Trophoblast cell (in vitro differentiated cells and primary cell): Measurements from ENCODE around the gene ALDH3B1.

Experiments
- DNase-seq, 2 donors: peaks; one replicate each; pipeline ENCODE4 v3.0.0-alpha.2; 2016
- H2AFZ ChIP-seq: 2 replicates; pipeline ENCODE4 v1.6.1; 2013; ENCODE audit warnings: low read length, moderate library complexity, mild to moderate bottlenecking; ENCODE audit not compliant: insufficient read depth, poor library complexity
- H2AK5ac ChIP-seq: 2 replicates; pipeline ENCODE4 v1.6.1; 2013; ENCODE audit warnings: mild to moderate bottlenecking, low read length
- H2BK120ac ChIP-seq: 2 replicates; pipeline ENCODE4 v1.6.1; 2013; ENCODE audit warnings: low read length, mild to moderate bottlenecking, moderate library complexity; ENCODE audit not compliant: insufficient read depth, poor library complexity
- H2BK12ac ChIP-seq: 2 replicates; pipeline ENCODE4 v1.6.1; 2013; ENCODE audit warnings: mild to moderate bottlenecking, low read length, moderate library complexity
- H2BK5ac ChIP-seq: 2 replicates; pipeline ENCODE4 v1.6.1; 2013; ENCODE audit warnings: low read length, low read depth, moderate library complexity, mild to moderate bottlenecking; ENCODE audit not compliant: poor library complexity
- H3K14ac ChIP-seq: 2 replicates; pipeline ENCODE4 v1.6.1; 2013; ENCODE audit warnings: mild to moderate bottlenecking, low read length
- H3K18ac ChIP-seq: 2 replicates; pipeline ENCODE4 v1.6.1; 2013; ENCODE audit warnings: mild to moderate bottlenecking, low read length
- H3K23ac ChIP-seq: 2 replicates; pipeline ENCODE4 v1.6.1; 2013; ENCODE audit warnings: low read length
- H3K27ac ChIP-seq: 2 replicates; pipeline ENCODE4 v1.5.1; 2013; ENCODE audit warnings: low read depth, mild to moderate bottlenecking, inconsistent platforms, low read length, moderate library complexity
- H3K27me3 ChIP-seq: 2 replicates; pipeline ENCODE4 v1.6.1; 2013; ENCODE audit warnings: inconsistent platforms, mild to moderate bottlenecking, low read length, moderate library complexity; ENCODE audit not compliant: insufficient read depth
- H3K36me3 ChIP-seq, 2 experiments: 1 replicate in 1 of 2; 2 replicates in 1 of 2; pipeline ENCODE4 v1.6.1; 2013; ENCODE audit warnings: low read length in 2 of 2, mild to moderate bottlenecking in 2 of 2, moderate library complexity in 1 of 2; ENCODE audit not compliant: insufficient read depth in 2 of 2, control insufficient read depth in 1 of 2
- H3K4ac ChIP-seq: 2 replicates; pipeline ENCODE4 v1.6.1; 2013; ENCODE audit warnings: low read depth, mild to moderate bottlenecking, low read length, moderate library complexity
- H3K4me1 ChIP-seq, 2 experiments: 1 replicate in 1 of 2; 2 replicates in 1 of 2; pipeline ENCODE4 v1.6.1; 2013; ENCODE audit warnings: low read length in 2 of 2, mild to moderate bottlenecking in 2 of 2, moderate library complexity in 1 of 2; ENCODE audit not compliant: insufficient read depth in 2 of 2, control insufficient read depth in 1 of 2
- H3K4me2 ChIP-seq: 2 replicates; pipeline ENCODE4 v1.6.1; 2013; ENCODE audit warnings: inconsistent platforms, mild to moderate bottlenecking, low read length, moderate library complexity
- H3K4me3 ChIP-seq: 2 replicates; pipeline ENCODE4 v1.5.1; 2013; ENCODE audit warnings: mild to moderate bottlenecking, low read depth, low read length, inconsistent platforms
- H3K79me1 ChIP-seq: one replicate; pipeline ENCODE4 v1.6.1; 2013; ENCODE audit warnings: low read length
- H3K79me2 ChIP-seq: 2 replicates; pipeline ENCODE4 v1.6.1; 2013; ENCODE audit warnings: low read length, mild to moderate bottlenecking; ENCODE audit not compliant: control insufficient read depth, insufficient read depth, poor library complexity
- H3K9ac ChIP-seq: 2 replicates; pipeline ENCODE4 v1.6.1; 2013; ENCODE audit warnings: mild to moderate bottlenecking, low read length
- H3K9me3 ChIP-seq: 2 replicates; pipeline ENCODE4 v1.6.1; 2013; ENCODE audit warnings: low read depth, mild to moderate bottlenecking, control low read depth, inconsistent platforms, low read length; ENCODE audit not compliant: insufficient read depth
- H4K12ac ChIP-seq: 2 replicates; pipeline ENCODE4 v1.6.1; 2013; ENCODE audit warnings: low read depth, mild to moderate bottlenecking, low read length, moderate library complexity
- H4K8ac ChIP-seq: 2 replicates; pipeline ENCODE4 v1.6.1; 2013; ENCODE audit warnings: low read depth, mild to moderate bottlenecking, low read length, moderate library complexity
- H4K91ac ChIP-seq: one replicate; pipeline ENCODE4 v1.6.1; 2013; ENCODE audit warnings: low read depth, mild to moderate bottlenecking, low read length, moderate library complexity
- WGBS: extraction: QIAGEN DNeasy Blood & Tissue Kit; methylation state at CpG from one replicate; pipeline ENCODE4 v1.1.7; 2013; ENCODE audit warnings: missing lambda C conversion rate; ENCODE audit not compliant: insufficient read length, insufficient coverage; ENCODE audit errors: extremely low coverage; 5-methylcytosine and 5-hydroxymethylcytosine counted together

The ALDH3B1 gene

DNA sequence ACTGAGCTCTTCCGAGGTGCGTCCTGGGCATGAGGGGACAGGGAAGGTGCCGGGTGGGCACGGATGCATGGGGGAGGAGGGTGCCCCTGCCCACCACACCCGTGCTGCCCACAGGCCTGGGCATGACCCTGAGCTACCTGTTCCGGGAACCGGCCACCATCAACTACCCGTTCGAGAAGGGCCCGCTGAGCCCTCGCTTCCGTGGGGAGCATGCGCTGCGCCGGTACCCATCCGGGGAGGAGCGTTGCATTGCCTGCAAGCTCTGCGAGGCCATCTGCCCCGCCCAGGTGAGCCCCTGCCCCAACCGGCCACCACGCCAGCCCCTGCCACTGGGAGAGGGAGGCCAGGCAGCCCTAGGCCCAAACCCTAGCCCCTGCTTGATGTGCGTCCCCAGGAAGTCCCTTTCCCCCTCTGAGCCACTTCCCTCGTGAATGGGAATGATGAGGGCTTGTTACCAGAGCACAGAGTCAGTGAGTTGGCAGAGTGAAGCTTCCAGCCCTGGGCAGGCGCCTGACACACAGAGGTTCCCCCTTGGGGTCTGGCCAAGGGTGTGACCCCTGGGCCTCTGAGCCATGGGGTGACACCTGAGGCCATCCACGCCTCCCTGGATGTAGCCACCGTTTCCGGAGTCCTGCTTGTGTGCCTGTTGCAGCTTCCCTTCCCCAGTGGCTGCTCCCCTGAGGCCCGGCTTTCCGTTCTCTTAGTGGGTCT lies 23.0 kb downstream of the ALDH3B1 start:
- Histone ChIP-seq H3K4me1 (peaks cover 5 to 10% of the 10 kb centered on the region in 2 experiments), H3K4me2 (no peak overlapping the region), H3K9ac (no peak overlapping the region), H3K4me3 (no peak overlapping the region), H2AK5ac (no peak overlapping the region), H3K79me1 (peaks cover 7% of the 10 kb centered on the region), H3K79me2 (peaks cover 7% of the 10 kb centered on the region), H2AFZ (no peak overlapping the region), H3K14ac (no peak overlapping the region), H3K23ac (no peak overlapping the region), H2BK12ac (no peak overlapping the region), H3K4ac (no peak overlapping the region), H3K36me3 (peaks cover 29 to 33% of the 10 kb centered on the region in 2 experiments), H2BK120ac (no peak overlapping the region), H3K18ac (no peak overlapping the region), H4K91ac (no peak overlapping the region), H3K27me3 (no peaks in the 10 kb centered on the region), H2BK5ac (no peak overlapping the region), H4K8ac (no peak overlapping the region), H4K12ac (no peak overlapping the region), H3K9me3 (peaks cover 13% of the 10 kb centered on the region), H3K27ac (no peak overlapping the region)
- no CpG with 5 or more reads among the region's 29 CpGs for WGBS
- no peak for DNase-seq

DNA sequence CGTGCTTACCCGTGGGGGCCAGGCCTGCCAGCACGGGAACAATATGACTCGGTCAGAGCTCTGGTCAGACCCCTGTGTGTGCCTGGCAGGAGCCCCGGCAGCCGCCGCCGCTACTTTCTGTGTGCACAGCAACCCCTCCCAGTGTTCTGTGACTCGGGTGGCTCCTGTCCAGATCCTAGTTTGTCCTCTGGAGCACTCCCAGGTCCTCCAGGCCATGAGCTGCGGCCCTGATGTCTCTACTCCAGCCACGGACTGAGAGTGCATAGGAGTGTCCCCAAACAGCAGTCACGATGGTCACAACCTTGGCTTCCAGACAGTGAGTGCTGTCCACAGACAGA lies 23.6 kb downstream of the ALDH3B1 start:
- no peak overlapping the region for H3K14ac ChIP-seq
- H3K4me3 ChIP-seq: no peak overlapping the region
- no peaks in the 10 kb centered on the region for H3K27me3 ChIP-seq
- no peak overlapping the region for H2AFZ ChIP-seq
- no peak overlapping the region for H4K8ac ChIP-seq
- H4K12ac ChIP-seq: no peak overlapping the region
- H4K91ac ChIP-seq: no peak overlapping the region
- WGBS: no CpG with 5 or more reads among the region's 12 CpGs
- H3K9me3 ChIP-seq: peaks cover 11% of the 10 kb centered on the region
- H2BK12ac ChIP-seq: no peak overlapping the region
- H2AK5ac ChIP-seq: no peak overlapping the region
- no peak overlapping the region for H3K27ac ChIP-seq
- DNase-seq: no peak
- H2BK5ac ChIP-seq: no peak overlapping the region
- no peak overlapping the region for H3K4me2 ChIP-seq
- H3K23ac ChIP-seq: no peak overlapping the region
- H3K79me2 ChIP-seq: peaks cover 10% of the 10 kb centered on the region
- H3K9ac ChIP-seq: no peak overlapping the region
- peaks cover 29 to 33% of the 10 kb centered on the region in 2 experiments for H3K36me3 ChIP-seq
- H3K79me1 ChIP-seq: peaks cover 12% of the 10 kb centered on the region
- H3K4ac ChIP-seq: no peak overlapping the region
- no peak overlapping the region for H2BK120ac ChIP-seq
- peaks cover 10 to 15% of the 10 kb centered on the region in 2 experiments for H3K4me1 ChIP-seq
- H3K18ac ChIP-seq: no peak overlapping the region

GRCh38 chr11:68035266-68035876 lies 25.2 kb downstream of the ALDH3B1 start:
- no peak overlapping the region for H3K4me3 ChIP-seq
- no peak overlapping the region for H4K12ac ChIP-seq
- H4K8ac ChIP-seq: no peak overlapping the region
- H3K9me3 ChIP-seq: no peaks in the 10 kb centered on the region
- no peak for DNase-seq
- H3K27me3 ChIP-seq: no peaks in the 10 kb centered on the region
- H3K14ac ChIP-seq: no peak overlapping the region
- no peak overlapping the region for H2AFZ ChIP-seq
- no peak overlapping the region for H2BK12ac ChIP-seq
- no peak overlapping the region for H3K27ac ChIP-seq
- no peak overlapping the region for H2AK5ac ChIP-seq
- H3K4ac ChIP-seq: no peak overlapping the region
- no peak overlapping the region for H2BK5ac ChIP-seq
- H3K23ac ChIP-seq: no peak overlapping the region
- H3K36me3 ChIP-seq: peaks cover 29 to 33% of the 10 kb centered on the region in 2 experiments
- H2BK120ac ChIP-seq: no peak overlapping the region
- no peak overlapping the region for H3K9ac ChIP-seq
- H3K18ac ChIP-seq: no peak overlapping the region
- no peak overlapping the region for H3K4me2 ChIP-seq
- no peak overlapping the region for H4K91ac ChIP-seq
- peaks cover 10% of the 10 kb centered on the region for H3K79me2 ChIP-seq
- no CpG with 5 or more reads among the region's 13 CpGs for WGBS
- peaks cover 17% of the 10 kb centered on the region for H3K79me1 ChIP-seq
- H3K4me1 ChIP-seq: peaks cover 15 to 20% of the 10 kb centered on the region in 2 experiments

DNA sequence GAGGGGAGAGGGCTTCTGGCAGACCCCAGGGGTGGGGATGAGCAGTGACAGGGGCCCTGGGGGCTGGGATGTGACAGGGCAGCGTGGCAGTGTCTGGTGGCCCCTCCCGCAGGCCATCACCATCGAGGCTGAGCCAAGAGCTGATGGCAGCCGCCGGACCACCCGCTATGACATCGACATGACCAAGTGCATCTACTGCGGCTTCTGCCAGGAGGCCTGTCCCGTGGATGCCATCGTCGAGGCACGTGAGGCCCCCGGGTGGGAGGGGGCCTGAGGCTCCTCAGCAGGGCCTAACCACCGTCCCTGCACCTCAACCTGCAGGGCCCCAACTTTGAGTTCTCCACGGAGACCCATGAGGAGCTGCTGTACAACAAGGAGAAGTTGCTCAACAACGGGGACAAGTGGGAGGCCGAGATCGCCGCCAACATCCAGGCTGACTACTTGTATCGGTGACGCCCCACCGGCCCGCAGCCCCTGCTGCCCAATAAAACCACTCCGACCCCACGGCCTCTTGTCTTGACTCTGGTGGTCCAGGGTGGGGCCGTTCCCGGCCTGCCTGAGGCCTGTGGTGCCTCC lies 26.1 kb downstream of the ALDH3B1 start:
- H2BK120ac ChIP-seq: no peak overlapping the region
- peaks cover 29 to 33% of the 10 kb centered on the region in 2 experiments for H3K36me3 ChIP-seq
- H4K12ac ChIP-seq: no peak overlapping the region
- no peak overlapping the region for H4K91ac ChIP-seq
- H3K18ac ChIP-seq: no peak overlapping the region
- peaks cover 18 to 21% of the 10 kb centered on the region in 2 experiments for H3K4me1 ChIP-seq
- no peak overlapping the region for H3K4ac ChIP-seq
- H4K8ac ChIP-seq: no peak overlapping the region
- H3K27ac ChIP-seq: no peak overlapping the region
- DNase-seq: no peak
- H2AK5ac ChIP-seq: no peak overlapping the region
- H3K4me3 ChIP-seq: no peak overlapping the region
- no peaks in the 10 kb centered on the region for H3K27me3 ChIP-seq
- H2AFZ ChIP-seq: no peak overlapping the region
- H2BK12ac ChIP-seq: no peak overlapping the region
- no peak overlapping the region for H3K14ac ChIP-seq
- H3K9ac ChIP-seq: no peak overlapping the region
- no CpG with 5 or more reads among the region's 27 CpGs for WGBS
- no peaks in the 10 kb centered on the region for H3K9me3 ChIP-seq
- no peak overlapping the region for H2BK5ac ChIP-seq
- no peak overlapping the region for H3K4me2 ChIP-seq
- H3K79me1 ChIP-seq: peaks cover 17% of the 10 kb centered on the region
- H3K79me2 ChIP-seq: peaks cover 4% of the 10 kb centered on the region
- H3K23ac ChIP-seq: no peak overlapping the region
